Measurements from ENCODE around the gene TSPAN2. TPM values are rescaled to one million over a fixed set of nuclear protein-coding genes. Genes with fewer than 3 reads are reported as not detected.
A peak's percentile ranks its signal among the peaks of the same experiment; 100 is the strongest.

TSPAN2 gene
- total and polyA plus RNA-seq, 2 experiments from 2014 or later = 11.2 to 11.8 TPM

- ATAC-seq = peak; percentile 25
- Histone ChIP-seq H3K79me2 (replicated peaks; ENCODE audit: insufficient read depth) (peaks cover 7% of the 10 kb centered on the region; the same call in 1 of the 2 replicates), H3K4me1 (ENCODE audit: insufficient read depth) (peaks cover 12% of the 10 kb centered on the region), H3K27me3 (ENCODE audit: insufficient read depth) (no peaks in the 10 kb centered on the region), H4K20me1 (replicated peaks; ENCODE audit: insufficient read depth) (no peaks in the 10 kb centered on the region), H2AFZ (peak overlapping the region; percentile 84), H3K4me3 (peak overlapping the region; percentile 91), H3K27ac (ENCODE audit: low read depth) (no peak overlapping the region), H3K9me2 (ENCODE audit: insufficient read depth) (no peaks in the 10 kb centered on the region), H3K4me2 (peak overlapping the region; percentile 94), H3K36me3 (ENCODE audit: insufficient read depth) (no peaks in the 10 kb centered on the region), H3F3A (replicated peaks; ENCODE audit: low read depth) (no peaks in the 10 kb centered on the region)
- peak; percentile 63 for DNase-seq (ENCODE audit: low spot score)
- TF ChIP-seq STAT1 (IDR thresholded peaks at IDR 0.05; ENCODE audit: unreplicated experiment) = no peak
- no peak for TF ChIP-seq ZNF331 (CRISPR knock-in tag; IDR thresholded peaks at IDR 0.05; ENCODE audit: low read depth)
- TF ChIP-seq POLR2AphosphoS5 (IDR thresholded peaks at IDR 0.05; ENCODE audit: low read depth) = no peak
- TF ChIP-seq, protein P1, sequence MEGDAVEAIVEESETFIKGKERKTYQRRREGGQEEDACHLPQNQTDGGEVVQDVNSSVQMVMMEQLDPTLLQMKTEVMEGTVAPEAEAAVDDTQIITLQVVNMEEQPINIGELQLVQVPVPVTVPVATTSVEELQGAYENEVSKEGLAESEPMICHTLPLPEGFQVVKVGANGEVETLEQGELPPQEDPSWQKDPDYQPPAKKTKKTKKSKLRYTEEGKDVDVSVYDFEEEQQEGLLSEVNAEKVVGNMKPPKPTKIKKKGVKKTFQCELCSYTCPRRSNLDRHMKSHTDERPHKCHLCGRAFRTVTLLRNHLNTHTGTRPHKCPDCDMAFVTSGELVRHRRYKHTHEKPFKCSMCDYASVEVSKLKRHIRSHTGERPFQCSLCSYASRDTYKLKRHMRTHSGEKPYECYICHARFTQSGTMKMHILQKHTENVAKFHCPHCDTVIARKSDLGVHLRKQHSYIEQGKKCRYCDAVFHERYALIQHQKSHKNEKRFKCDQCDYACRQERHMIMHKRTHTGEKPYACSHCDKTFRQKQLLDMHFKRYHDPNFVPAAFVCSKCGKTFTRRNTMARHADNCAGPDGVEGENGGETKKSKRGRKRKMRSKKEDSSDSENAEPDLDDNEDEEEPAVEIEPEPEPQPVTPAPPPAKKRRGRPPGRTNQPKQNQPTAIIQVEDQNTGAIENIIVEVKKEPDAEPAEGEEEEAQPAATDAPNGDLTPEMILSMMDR (conservative IDR thresholded peaks at IDR 0.05; ENCODE audit: low read depth in 2 of 2) = 0 out of 4 replicates have a peak, but pooled peaks of 1 of the 2 experiments have one; percentile 13
- TF ChIP-seq JUNB (IDR thresholded peaks at IDR 0.05; ENCODE audit: unreplicated experiment) = no peak
- TF ChIP-seq, protein P2, sequence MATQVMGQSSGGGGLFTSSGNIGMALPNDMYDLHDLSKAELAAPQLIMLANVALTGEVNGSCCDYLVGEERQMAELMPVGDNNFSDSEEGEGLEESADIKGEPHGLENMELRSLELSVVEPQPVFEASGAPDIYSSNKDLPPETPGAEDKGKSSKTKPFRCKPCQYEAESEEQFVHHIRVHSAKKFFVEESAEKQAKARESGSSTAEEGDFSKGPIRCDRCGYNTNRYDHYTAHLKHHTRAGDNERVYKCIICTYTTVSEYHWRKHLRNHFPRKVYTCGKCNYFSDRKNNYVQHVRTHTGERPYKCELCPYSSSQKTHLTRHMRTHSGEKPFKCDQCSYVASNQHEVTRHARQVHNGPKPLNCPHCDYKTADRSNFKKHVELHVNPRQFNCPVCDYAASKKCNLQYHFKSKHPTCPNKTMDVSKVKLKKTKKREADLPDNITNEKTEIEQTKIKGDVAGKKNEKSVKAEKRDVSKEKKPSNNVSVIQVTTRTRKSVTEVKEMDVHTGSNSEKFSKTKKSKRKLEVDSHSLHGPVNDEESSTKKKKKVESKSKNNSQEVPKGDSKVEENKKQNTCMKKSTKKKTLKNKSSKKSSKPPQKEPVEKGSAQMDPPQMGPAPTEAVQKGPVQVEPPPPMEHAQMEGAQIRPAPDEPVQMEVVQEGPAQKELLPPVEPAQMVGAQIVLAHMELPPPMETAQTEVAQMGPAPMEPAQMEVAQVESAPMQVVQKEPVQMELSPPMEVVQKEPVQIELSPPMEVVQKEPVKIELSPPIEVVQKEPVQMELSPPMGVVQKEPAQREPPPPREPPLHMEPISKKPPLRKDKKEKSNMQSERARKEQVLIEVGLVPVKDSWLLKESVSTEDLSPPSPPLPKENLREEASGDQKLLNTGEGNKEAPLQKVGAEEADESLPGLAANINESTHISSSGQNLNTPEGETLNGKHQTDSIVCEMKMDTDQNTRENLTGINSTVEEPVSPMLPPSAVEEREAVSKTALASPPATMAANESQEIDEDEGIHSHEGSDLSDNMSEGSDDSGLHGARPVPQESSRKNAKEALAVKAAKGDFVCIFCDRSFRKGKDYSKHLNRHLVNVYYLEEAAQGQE (IDR thresholded peaks at IDR 0.05; ENCODE audit: unreplicated experiment) = no peak
- no peak for TF ChIP-seq CREB1 (CRISPR knock-in tag; IDR thresholded peaks at IDR 0.05; ENCODE audit: low read depth)
- H3K4me3 Mint-ChIP-seq = peak overlapping the region; percentile 90
- peaks cover 24% of the 10 kb centered on the region for H3K4me1 Mint-ChIP-seq
- no peaks in the 10 kb centered on the region; the same call in 2 of the 3 replicates for H3K9me3 Mint-ChIP-seq
- no peaks in the 10 kb centered on the region for H3K36me3 Mint-ChIP-seq (ENCODE audit: low read depth)
- no peak overlapping the region; the same call in 1 of the 2 replicates for H3K27ac Mint-ChIP-seq
- H3K27me3 Mint-ChIP-seq (ENCODE audit: insufficient read depth, low read depth, poor library complexity) = peaks cover 13% of the 10 kb centered on the region
These were observed 1.2 kb upstream of the TSPAN2 start for GRCh38 chr1:115090540-115090939.

GRCh38 chr1:115090186-115090490 lies 835 bp upstream of the TSPAN2 start:
- Histone ChIP-seq H3K79me2 (replicated peaks; ENCODE audit: insufficient read depth) (peaks cover 7% of the 10 kb centered on the region; the same call in 1 of the 2 replicates), H3K4me3 (peak overlapping the region; percentile 91), H3F3A (replicated peaks; ENCODE audit: low read depth) (no peaks in the 10 kb centered on the region), H3K4me2 (peak overlapping the region; percentile 94), H2AFZ (peak overlapping the region; percentile 84), H3K27me3 (ENCODE audit: insufficient read depth) (no peaks in the 10 kb centered on the region), H3K4me1 (ENCODE audit: insufficient read depth) (peaks cover 16% of the 10 kb centered on the region), H3K27ac (ENCODE audit: low read depth) (no peak overlapping the region), H3K9me2 (ENCODE audit: insufficient read depth) (no peaks in the 10 kb centered on the region), H4K20me1 (replicated peaks; ENCODE audit: insufficient read depth) (no peaks in the 10 kb centered on the region), H3K36me3 (ENCODE audit: insufficient read depth) (no peaks in the 10 kb centered on the region)
- TF ChIP-seq EZH2 (IDR thresholded peaks at IDR 0.05; ENCODE audit: low read depth, unreplicated experiment) = no peak
- TF ChIP-seq CREB1 (CRISPR knock-in tag; IDR thresholded peaks at IDR 0.05; ENCODE audit: low read depth) = no peak
- TF ChIP-seq, protein P3, sequence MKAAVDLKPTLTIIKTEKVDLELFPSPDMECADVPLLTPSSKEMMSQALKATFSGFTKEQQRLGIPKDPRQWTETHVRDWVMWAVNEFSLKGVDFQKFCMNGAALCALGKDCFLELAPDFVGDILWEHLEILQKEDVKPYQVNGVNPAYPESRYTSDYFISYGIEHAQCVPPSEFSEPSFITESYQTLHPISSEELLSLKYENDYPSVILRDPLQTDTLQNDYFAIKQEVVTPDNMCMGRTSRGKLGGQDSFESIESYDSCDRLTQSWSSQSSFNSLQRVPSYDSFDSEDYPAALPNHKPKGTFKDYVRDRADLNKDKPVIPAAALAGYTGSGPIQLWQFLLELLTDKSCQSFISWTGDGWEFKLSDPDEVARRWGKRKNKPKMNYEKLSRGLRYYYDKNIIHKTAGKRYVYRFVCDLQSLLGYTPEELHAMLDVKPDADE (IDR thresholded peaks at IDR 0.05) = no peak
- no peak for TF ChIP-seq NANOG (IDR thresholded peaks at IDR 0.05; ENCODE audit: borderline replicate concordance)
- TF ChIP-seq, protein P2 (IDR thresholded peaks at IDR 0.05; ENCODE audit: unreplicated experiment) = no peak
- no peak for TF ChIP-seq POLR2AphosphoS5 (IDR thresholded peaks at IDR 0.05; ENCODE audit: low read depth)
- TF ChIP-seq JUNB (IDR thresholded peaks at IDR 0.05; ENCODE audit: unreplicated experiment) = no peak
- TF ChIP-seq ZNF331 (CRISPR knock-in tag; IDR thresholded peaks at IDR 0.05; ENCODE audit: low read depth) = no peak
- Mint-ChIP-seq H3K4me3 (peak overlapping the region; percentile 90), H3K27me3 (ENCODE audit: insufficient read depth, low read depth, poor library complexity) (peaks cover 13% of the 10 kb centered on the region), H3K4me1 (peaks cover 28% of the 10 kb centered on the region), H3K9me3 (no peaks in the 10 kb centered on the region; the same call in 2 of the 3 replicates), H3K27ac (peak overlapping the region; percentile 97; the same call in 1 of the 2 replicates), H3K36me3 (ENCODE audit: low read depth) (no peaks in the 10 kb centered on the region)
- DNase-seq (ENCODE audit: low spot score) (no peak), ATAC-seq (no peak)

All from GM23338 (cell line).